Neural crest cell (in vitro differentiated cells): ENCODE data around the gene MTRFR. TPM values are rescaled to one million over a fixed set of nuclear protein-coding genes. Genes with fewer than 3 reads are reported as not detected.

Experiments used
- DNase-seq: peaks from one replicate; pipeline ENCODE4 v3.0.0; 2021; ENCODE audit warnings: low read depth, mixed read lengths, low spot score
- H3K27ac Mint-ChIP-seq: one replicate; pipeline ENCODE4 v1.8.0; 2021; ENCODE audit warnings: mild to moderate bottlenecking, mixed read lengths; ENCODE audit not compliant: unreplicated experiment
- H3K27me3 Mint-ChIP-seq: 2 replicates; pipeline ENCODE4 v1.8.0; 2021; ENCODE audit warnings: low read depth, mild to moderate bottlenecking, mixed read lengths
- H3K36me3 Mint-ChIP-seq: 2 replicates; pipeline ENCODE4 v1.8.0; 2021; ENCODE audit warnings: low read depth, mild to moderate bottlenecking, mixed read lengths
- H3K4me1 Mint-ChIP-seq: 2 replicates; pipeline ENCODE4 v1.8.0; 2021; ENCODE audit warnings: mixed read lengths
- H3K4me3 Mint-ChIP-seq: one replicate; pipeline ENCODE4 v1.8.0; 2021; ENCODE audit warnings: mild to moderate bottlenecking, mixed read lengths
- H3K9me3 Mint-ChIP-seq: 2 replicates; pipeline ENCODE4 v1.8.0; 2021; ENCODE audit warnings: mixed read lengths
- CTCF ChIP-seq: fragments of 200-600 bp; sonication (generic); conservative IDR thresholded peaks from 2 replicates; pipeline ENCODE4 v1.5.0; 2021; ENCODE audit warnings: antibody characterized with exemption, mild to moderate bottlenecking
- total RNA-seq: library from RNA; stranded (reverse); gene quantifications from 2 replicates; pipeline ENCODE4 v1.2.1, GENCODE V29; 2021

Gene MTRFR
- total RNA-seq, 1 donor from 2014 or later, result 19.0 TPM

GRCh38 chr12:123280971-123281370, 47.7 kb downstream of the MTRFR start:
- Mint-ChIP-seq H3K4me3 (peak overlapping the region; percentile 34), H3K9me3 (peaks cover 2% of the 10 kb centered on the region), H3K27me3 (no peaks in the 10 kb centered on the region), H3K27ac (no peak overlapping the region), H3K4me1 (no peaks in the 10 kb centered on the region), H3K36me3 (no peaks in the 10 kb centered on the region)
- no peak for TF ChIP-seq CTCF
- no peak for DNase-seq

GRCh38 chr12:123282111-123282510, 48.9 kb downstream of the MTRFR start:
- Mint-ChIP-seq H3K36me3 (no peaks in the 10 kb centered on the region), H3K9me3 (peaks cover 2% of the 10 kb centered on the region), H3K27me3 (no peaks in the 10 kb centered on the region), H3K4me3 (no peak overlapping the region), H3K4me1 (no peaks in the 10 kb centered on the region), H3K27ac (no peak overlapping the region)
- no peak for TF ChIP-seq CTCF
- no peak for DNase-seq

GRCh38 chr12:123283461-123283860, 50.2 kb downstream of the MTRFR start:
- no peak for DNase-seq
- Mint-ChIP-seq H3K4me3 (no peak overlapping the region), H3K27ac (no peak overlapping the region), H3K4me1 (no peaks in the 10 kb centered on the region), H3K36me3 (no peaks in the 10 kb centered on the region), H3K9me3 (no peaks in the 10 kb centered on the region), H3K27me3 (no peaks in the 10 kb centered on the region)
- no peak for TF ChIP-seq CTCF

GRCh38 chr12:123284669-123285068, 51.4 kb downstream of the MTRFR start:
- no peak for TF ChIP-seq CTCF
- Mint-ChIP-seq H3K9me3 (no peaks in the 10 kb centered on the region), H3K27me3 (no peaks in the 10 kb centered on the region), H3K4me1 (no peaks in the 10 kb centered on the region), H3K36me3 (no peaks in the 10 kb centered on the region), H3K4me3 (no peak overlapping the region), H3K27ac (no peak overlapping the region)
- no peak for DNase-seq

- no peak overlapping the region for H3K27ac Mint-ChIP-seq
- H3K4me3 Mint-ChIP-seq, result no peak overlapping the region
- no peak for DNase-seq
- H3K9me3 Mint-ChIP-seq, result no peaks in the 10 kb centered on the region
- H3K27me3 Mint-ChIP-seq, result no peaks in the 10 kb centered on the region
- no peaks in the 10 kb centered on the region for H3K4me1 Mint-ChIP-seq
- H3K36me3 Mint-ChIP-seq, result peaks cover 3% of the 10 kb centered on the region
- TF ChIP-seq CTCF, result no peak
Measured at GRCh38 chr12:123286652-123287373, 53.6 kb downstream of the MTRFR start.
